Skeletal muscle satellite cell (primary cell): ENCODE results near the gene AIF1L.
"Not testable (repeated sequence)": the region's sequence is repeated elsewhere in the genome, so short reads cannot be mapped to it uniquely, and the experiment has no call there.

Experiments used
- H3K27me3 ChIP-seq: 2 replicates; pipeline ENCODE4 v1.7.0; 2013; ENCODE audit warnings: low read length; ENCODE audit not compliant: control insufficient read depth, insufficient read depth
- H3K36me3 ChIP-seq: 2 replicates; pipeline ENCODE4 v1.7.0; 2013; ENCODE audit warnings: mild to moderate bottlenecking, control low read depth, low read length; ENCODE audit not compliant: insufficient read depth
- H3K4me1 ChIP-seq: 2 replicates; pipeline ENCODE4 v1.7.0; 2013; ENCODE audit warnings: low read length; ENCODE audit not compliant: control insufficient read depth, insufficient read depth
- H3K4me2 ChIP-seq: 2 replicates; pipeline ENCODE4 v1.7.0; 2013; ENCODE audit warnings: mild to moderate bottlenecking, low read length
- H3K4me3 ChIP-seq: 2 replicates; pipeline ENCODE4 v1.7.0; 2013; ENCODE audit warnings: low read length
- H3K9ac ChIP-seq: 2 replicates; pipeline ENCODE4 v1.7.0; 2013; ENCODE audit warnings: mild to moderate bottlenecking, low read depth, low read length, moderate library complexity
- H3K9me3 ChIP-seq: replicated peaks from 2 replicates; pipeline ENCODE4 v1.7.0; 2013; ENCODE audit warnings: mild to moderate bottlenecking, control low read depth, low read length

The AIF1L gene

GRCh38 chr9:131095666-131096268 lies 564 bp upstream of the AIF1L start:
- H3K9ac ChIP-seq = no peak overlapping the region
- H3K4me2 ChIP-seq = peak overlapping the region; percentile 50
- no peaks in the 10 kb centered on the region for H3K36me3 ChIP-seq
- no peaks in the 10 kb centered on the region for H3K9me3 ChIP-seq
- H3K27me3 ChIP-seq = peaks cover 62% of the 10 kb centered on the region
- no peak overlapping the region for H3K4me3 ChIP-seq
- no peaks in the 10 kb centered on the region for H3K4me1 ChIP-seq

GRCh38 chr9:131097126-131097947 lies 1.0 kb downstream of the AIF1L start:
- peak overlapping the region; percentile 72 for H3K4me2 ChIP-seq
- peaks cover 57% of the 10 kb centered on the region for H3K27me3 ChIP-seq
- H3K4me1 ChIP-seq = no peaks in the 10 kb centered on the region
- no peaks in the 10 kb centered on the region for H3K36me3 ChIP-seq
- H3K9ac ChIP-seq = no peak overlapping the region
- no peak overlapping the region for H3K4me3 ChIP-seq
- H3K9me3 ChIP-seq = no peaks in the 10 kb centered on the region

- Histone ChIP-seq H3K36me3 (no peaks in the 10 kb centered on the region), H3K27me3 (peaks cover 63% of the 10 kb centered on the region), H3K9ac (no peak overlapping the region), H3K4me1 (peaks cover 5% of the 10 kb centered on the region), H3K4me2 (no peak overlapping the region), H3K9me3 (no peaks in the 10 kb centered on the region), H3K4me3 (no peak overlapping the region)
Measured at GRCh38 chr9:131097948-131098278, 1.6 kb downstream of the AIF1L start.

- H3K9ac ChIP-seq = no peak overlapping the region
- no peak overlapping the region for H3K4me2 ChIP-seq
- no peaks in the 10 kb centered on the region for H3K9me3 ChIP-seq
- no peaks in the 10 kb centered on the region for H3K36me3 ChIP-seq
- H3K27me3 ChIP-seq = peaks cover 67% of the 10 kb centered on the region
- H3K4me1 ChIP-seq = peaks cover 5% of the 10 kb centered on the region
- no peak overlapping the region for H3K4me3 ChIP-seq
Measured at GRCh38 chr9:131098391-131099101, 2.2 kb downstream of the AIF1L start.

- peaks cover 5% of the 10 kb centered on the region for H3K4me1 ChIP-seq
- H3K9me3 ChIP-seq = no peaks in the 10 kb centered on the region
- H3K9ac ChIP-seq = no peak overlapping the region
- no peak overlapping the region for H3K4me3 ChIP-seq
- no peak overlapping the region for H3K4me2 ChIP-seq
- peaks cover 62% of the 10 kb centered on the region for H3K27me3 ChIP-seq
- H3K36me3 ChIP-seq = no peaks in the 10 kb centered on the region
Measured at GRCh38 chr9:131099102-131099606, 2.8 kb downstream of the AIF1L start.

GRCh38 chr9:131099845-131100244 lies 3.5 kb downstream of the AIF1L start:
- H3K4me1 ChIP-seq, H3K4me2 ChIP-seq, H3K36me3 ChIP-seq, H3K9ac ChIP-seq, H3K4me3 ChIP-seq, H3K9me3 ChIP-seq: not testable (repeated sequence)
- H3K27me3 ChIP-seq = peaks cover 55% of the 10 kb centered on the region

GRCh38 chr9:131100445-131100844 lies 4.1 kb downstream of the AIF1L start:
- peaks cover 5% of the 10 kb centered on the region for H3K4me1 ChIP-seq
- no peak overlapping the region for H3K4me2 ChIP-seq
- H3K9ac ChIP-seq = no peak overlapping the region
- no peak overlapping the region for H3K4me3 ChIP-seq
- H3K36me3 ChIP-seq = no peaks in the 10 kb centered on the region
- H3K27me3 ChIP-seq = peaks cover 53% of the 10 kb centered on the region
- no peaks in the 10 kb centered on the region for H3K9me3 ChIP-seq

- H3K27me3 ChIP-seq = peaks cover 50% of the 10 kb centered on the region
- H3K36me3 ChIP-seq = no peaks in the 10 kb centered on the region
- no peaks in the 10 kb centered on the region for H3K9me3 ChIP-seq
- H3K4me3 ChIP-seq = no peak overlapping the region
- no peak overlapping the region for H3K9ac ChIP-seq
- peaks cover 5% of the 10 kb centered on the region for H3K4me1 ChIP-seq
- no peak overlapping the region for H3K4me2 ChIP-seq
Measured at GRCh38 chr9:131101207-131101964, 5.1 kb downstream of the AIF1L start.

GRCh38 chr9:131103024-131103423 lies 6.7 kb downstream of the AIF1L start:
- peaks cover 42% of the 10 kb centered on the region for H3K27me3 ChIP-seq
- no peak overlapping the region for H3K9ac ChIP-seq
- H3K4me2 ChIP-seq = no peak overlapping the region
- H3K9me3 ChIP-seq = no peaks in the 10 kb centered on the region
- H3K4me1 ChIP-seq = peaks cover 5% of the 10 kb centered on the region
- H3K36me3 ChIP-seq = no peaks in the 10 kb centered on the region
- H3K4me3 ChIP-seq = no peak overlapping the region

- Histone ChIP-seq H3K4me1 (peaks cover 5% of the 10 kb centered on the region), H3K36me3 (no peaks in the 10 kb centered on the region), H3K9ac (no peak overlapping the region)
Measured at GRCh38 chr9:131103535-131103934, 7.2 kb downstream of the AIF1L start.

More at GRCh38 chr9:131103535-131103934, 7.2 kb downstream of the AIF1L start:
- no peak overlapping the region for H3K4me2 ChIP-seq
- H3K4me3 ChIP-seq = no peak overlapping the region
- H3K27me3 ChIP-seq = peaks cover 40% of the 10 kb centered on the region
- H3K9me3 ChIP-seq = no peaks in the 10 kb centered on the region
